Measurements from ENCODE around the gene PTMA. TPM values are rescaled to one million over a fixed set of nuclear protein-coding genes. Genes with fewer than 3 reads are reported as not detected.
A peak's percentile ranks its signal among the peaks of the same experiment; 100 is the strongest.

PTMA gene
- total RNA-seq, 1 experiment from 2014 or later, result 1,855 TPM

- Histone ChIP-seq H3K4me1 (peaks cover 5% of the 10 kb centered on the region; the same call in 1 of the 2 replicates), H3K4me3 (no peak overlapping the region), H3K27ac (no peak overlapping the region)
These were observed 23.8 kb upstream of the PTMA start for GRCh38 chr2:231684314-231685223.

GRCh38 chr2:231685349-231686191 is 22.8 kb upstream of the PTMA start:
- Histone ChIP-seq H3K36me3 (no peaks in the 10 kb centered on the region), H3K27ac (no peak overlapping the region), H3K9me3 (replicated peaks) (no peaks in the 10 kb centered on the region), H3K4me3 (no peak overlapping the region), H3K4me1 (peaks cover 5% of the 10 kb centered on the region; the same call in 1 of the 2 replicates), H3K27me3 (peaks cover 7% of the 10 kb centered on the region; the same call in 1 of the 2 replicates)
- no peak for DNase-seq

More at GRCh38 chr2:231684314-231685223, 23.8 kb upstream of the PTMA start:
- H3K9me3 ChIP-seq (replicated peaks), result no peaks in the 10 kb centered on the region
- H3K27me3 ChIP-seq, result peaks cover 4% of the 10 kb centered on the region; the same call in 1 of the 2 replicates
- no peaks in the 10 kb centered on the region for H3K36me3 ChIP-seq
- no peak for DNase-seq

- peaks cover 7% of the 10 kb centered on the region; the same call in 1 of the 2 replicates for H3K27me3 ChIP-seq
- no peak for DNase-seq
- no peak overlapping the region for H3K4me3 ChIP-seq
- no peak overlapping the region for H3K27ac ChIP-seq
- H3K36me3 ChIP-seq, result no peaks in the 10 kb centered on the region
- H3K4me1 ChIP-seq, result peaks cover 5% of the 10 kb centered on the region; the same call in 1 of the 2 replicates
- H3K9me3 ChIP-seq (replicated peaks), result no peaks in the 10 kb centered on the region
These were observed 21.9 kb upstream of the PTMA start for GRCh38 chr2:231686192-231687100.

GRCh38 chr2:231687133-231687852 is 21.0 kb upstream of the PTMA start:
- H3K36me3 ChIP-seq, result no peaks in the 10 kb centered on the region
- DNase-seq, result peak; percentile 80 to 87
- no peaks in the 10 kb centered on the region for H3K4me1 ChIP-seq
- peaks cover 7% of the 10 kb centered on the region; the same call in 1 of the 2 replicates for H3K27me3 ChIP-seq
- H3K4me3 ChIP-seq, result no peak overlapping the region
- H3K9me3 ChIP-seq (replicated peaks), result no peaks in the 10 kb centered on the region
- H3K27ac ChIP-seq, result no peak overlapping the region

GRCh38 chr2:231687961-231688360 is 20.4 kb upstream of the PTMA start:
- Histone ChIP-seq H3K4me3 (no peak overlapping the region), H3K36me3 (no peaks in the 10 kb centered on the region), H3K9me3 (replicated peaks) (no peaks in the 10 kb centered on the region), H3K27me3 (peaks cover 7% of the 10 kb centered on the region; the same call in 1 of the 2 replicates), H3K4me1 (no peaks in the 10 kb centered on the region), H3K27ac (no peak overlapping the region)
- no peak for DNase-seq

- no peak overlapping the region for H3K27ac ChIP-seq
- H3K4me3 ChIP-seq, result no peak overlapping the region
- no peaks in the 10 kb centered on the region for H3K4me1 ChIP-seq
- H3K36me3 ChIP-seq, result no peaks in the 10 kb centered on the region
- H3K27me3 ChIP-seq, result peaks cover 7% of the 10 kb centered on the region; the same call in 1 of the 2 replicates
- no peaks in the 10 kb centered on the region for H3K9me3 ChIP-seq (replicated peaks)
- DNase-seq, result no peak
These were observed 19.6 kb upstream of the PTMA start for GRCh38 chr2:231688719-231689118.

- Histone ChIP-seq H3K36me3 (no peaks in the 10 kb centered on the region), H3K9me3 (replicated peaks) (no peaks in the 10 kb centered on the region), H3K4me1 (no peaks in the 10 kb centered on the region), H3K27me3 (peaks cover 7% of the 10 kb centered on the region; the same call in 1 of the 2 replicates), H3K4me3 (no peak overlapping the region), H3K27ac (no peak overlapping the region)
- no peak for DNase-seq
These were observed 19.0 kb upstream of the PTMA start for GRCh38 chr2:231689124-231689893.

GRCh38 chr2:231691251-231691772 is 17.0 kb upstream of the PTMA start:
- H3K36me3 ChIP-seq, result no peaks in the 10 kb centered on the region
- H3K27ac ChIP-seq, result no peak overlapping the region
- no peak for DNase-seq
- H3K4me3 ChIP-seq, result no peak overlapping the region
- no peaks in the 10 kb centered on the region for H3K9me3 ChIP-seq (replicated peaks)
- peaks cover 7% of the 10 kb centered on the region for H3K27me3 ChIP-seq
- no peaks in the 10 kb centered on the region for H3K4me1 ChIP-seq

GRCh38 chr2:231692847-231693246 is 15.5 kb upstream of the PTMA start:
- H3K9me3 ChIP-seq (replicated peaks), result no peaks in the 10 kb centered on the region
- no peak overlapping the region for H3K27ac ChIP-seq
- no peak for DNase-seq
- peaks cover 7% of the 10 kb centered on the region for H3K27me3 ChIP-seq
- H3K36me3 ChIP-seq, result no peaks in the 10 kb centered on the region
- no peak overlapping the region for H3K4me3 ChIP-seq
- no peaks in the 10 kb centered on the region for H3K4me1 ChIP-seq

- no peak overlapping the region for H3K27ac ChIP-seq
- H3K4me3 ChIP-seq, result no peak overlapping the region
These were observed 14.4 kb upstream of the PTMA start for GRCh38 chr2:231693956-231694355.

GRCh38 chr2:231696004-231696367 is 12.3 kb upstream of the PTMA start:
- no peaks in the 10 kb centered on the region for H3K4me1 ChIP-seq
- H3K27me3 ChIP-seq, result no peaks in the 10 kb centered on the region; the same call in 1 of the 2 replicates
- DNase-seq, result no peak
- no peak overlapping the region for H3K27ac ChIP-seq
- H3K9me3 ChIP-seq (replicated peaks), result no peaks in the 10 kb centered on the region
- no peaks in the 10 kb centered on the region for H3K36me3 ChIP-seq
- no peak overlapping the region for H3K4me3 ChIP-seq

More at GRCh38 chr2:231693956-231694355, 14.4 kb upstream of the PTMA start:
- H3K4me1 ChIP-seq, result no peaks in the 10 kb centered on the region
- no peaks in the 10 kb centered on the region for H3K36me3 ChIP-seq
- H3K27me3 ChIP-seq, result peaks cover 7% of the 10 kb centered on the region
- H3K9me3 ChIP-seq (replicated peaks), result no peaks in the 10 kb centered on the region
- no peak for DNase-seq

GRCh38 chr2:231699006-231699405 is 9.3 kb upstream of the PTMA start:
- H3K4me1 ChIP-seq, result no peaks in the 10 kb centered on the region
- DNase-seq, result no peak
- no peaks in the 10 kb centered on the region; the same call in 1 of the 2 replicates for H3K27me3 ChIP-seq
- H3K4me3 ChIP-seq, result no peak overlapping the region
- H3K9me3 ChIP-seq (replicated peaks), result no peaks in the 10 kb centered on the region
- H3K36me3 ChIP-seq, result no peaks in the 10 kb centered on the region
- H3K27ac ChIP-seq, result no peak overlapping the region

Data from SJCRH30 (cell line).